HepG2 (cell line): ENCODE measurements around the gene GDF7. TPM values are rescaled to one million over a fixed set of nuclear protein-coding genes. Genes with fewer than 3 reads are reported as not detected.
A peak's percentile ranks its signal among the peaks of the same experiment; 100 is the strongest.

Experiments
- ARID4A ChIP-seq: sonication (generic); formaldehyde crosslinking; IDR thresholded peaks from 2 replicates; pipeline ENCODE4 v1.5.0; 2020; ENCODE audit warnings: mild to moderate bottlenecking, missing genetic modification reagents, borderline replicate concordance
- CCAR2 ChIP-seq: fragments of 200-400 bp; formaldehyde crosslinking; optimal IDR thresholded peaks from 2 replicates; pipeline ENCODE3; 2018; ENCODE audit warnings: low read depth, mild to moderate bottlenecking, low read length, moderate library complexity
- FOSL1 ChIP-seq: sonication (generic); formaldehyde crosslinking; IDR thresholded peaks from 2 replicates; pipeline ENCODE4 v1.9.0; 2021; ENCODE audit warnings: missing genetic modification reagents, borderline replicate concordance
- FOXK2 ChIP-seq: fragments of 450-650 bp; IDR thresholded peaks from 2 replicates; pipeline ENCODE4 v1.6.1; 2016
- HDAC2 ChIP-seq: sonication (generic); formaldehyde crosslinking; IDR thresholded peaks from 2 replicates; pipeline ENCODE4 v1.4.0; 2020; ENCODE audit warnings: missing genetic modification reagents
- KAT2B ChIP-seq: fragments of 150-350 bp; IDR thresholded peaks from 2 replicates; pipeline ENCODE4 v1.6.1; 2014; ENCODE audit warnings: low read depth, low read length, borderline replicate concordance
- MTA1 ChIP-seq: sonication (generic); formaldehyde crosslinking; IDR thresholded peaks from 2 replicates; pipeline ENCODE4 v1.4.0; 2020; ENCODE audit warnings: missing genetic modification reagents, mild to moderate bottlenecking, borderline replicate concordance
- NFE2L1 ChIP-seq: sonication (generic); formaldehyde crosslinking; IDR thresholded peaks from 2 replicates; pipeline ENCODE4 v1.4.0; 2020; ENCODE audit warnings: missing genetic modification reagents, mild to moderate bottlenecking, borderline replicate concordance
- SIN3A ChIP-seq: IDR thresholded peaks from 2 replicates; pipeline ENCODE4 v1.6.1; 2011; ENCODE audit warnings: low read depth, mild to moderate bottlenecking, control low read depth, low read length, borderline replicate concordance
- SMC3 ChIP-seq: IDR thresholded peaks from 2 replicates; pipeline ENCODE4 v1.6.1; 2011; ENCODE audit warnings: low read length, improper control_type of control experiment
- TRAFD1 ChIP-seq: sonication (generic); formaldehyde crosslinking; IDR thresholded peaks from 2 replicates; pipeline ENCODE4 v1.5.1; 2020; ENCODE audit warnings: missing genetic modification reagents, mild to moderate bottlenecking, borderline replicate concordance
- ZHX2 ChIP-seq, 2 experiments: sonication (generic) in 1 of 2; formaldehyde crosslinking in 1 of 2; IDR thresholded peaks; 2 replicates each; pipeline versions ENCODE4 v1.6.1 to v1.9.0; 2014 to 2022; ENCODE audit warnings: antibody characterized with exemption in 1 of 2, borderline replicate concordance in 1 of 2, inconsistent platforms in 1 of 2, low read depth in 1 of 2, missing genetic modification reagents in 1 of 2
- ZMYM3 ChIP-seq: sonication (generic); formaldehyde crosslinking; IDR thresholded peaks from 2 replicates; pipeline ENCODE4 v1.5.1; 2020; ENCODE audit warnings: mild to moderate bottlenecking, missing genetic modification reagents
- ZNF546 ChIP-seq: sonication (generic); formaldehyde crosslinking; conservative IDR thresholded peaks from 2 replicates; pipeline ENCODE4 v1.8.1; 2023; ENCODE audit warnings: mild to moderate bottlenecking, missing genetic modification reagents
- ZNF562 ChIP-seq: sonication (generic); formaldehyde crosslinking; IDR thresholded peaks from 2 replicates; pipeline ENCODE4 v1.8.0; 2022; ENCODE audit warnings: missing genetic modification reagents, borderline replicate concordance
- ZNF678 ChIP-seq: sonication (generic); formaldehyde crosslinking; IDR thresholded peaks from 2 replicates; pipeline ENCODE4 v1.4.0; 2020; ENCODE audit warnings: mild to moderate bottlenecking, missing genetic modification reagents
- polyA plus RNA-seq, 8 experiments: library from polyadenylated mRNA; depleted of rRNA in 3 of 8; stranded (reverse) in 7 of 8; unstranded in 1 of 8; fragments of >200 nt; fragmentation: Illumina TruSeq in 4 of 8; extraction: Trizol in 4 of 8; gene quantifications; 2 replicates each; pipeline versions ENCODE4 v1.2.1 to v1.2.3, GENCODE V29; 2011 to 2016; ENCODE audit warnings: low read depth in 4 of 8, missing spikeins in 1 of 8, mixed read lengths in 1 of 8; ENCODE audit not compliant: insufficient read depth in 1 of 8
- total RNA-seq, 5 experiments: library from RNA; depleted of rRNA; stranded (reverse); fragments of >200 nt; fragmentation: Illumina TruSeq; extraction: Trizol; gene quantifications; 2 replicates each; pipeline ENCODE4 v1.2.3, GENCODE V29; 2016; ENCODE audit warnings: low read depth in 1 of 5

GDF7 gene
- total and polyA plus RNA-seq, 2 of the 13 experiments (the other 11 are each of a cell fraction or from before 2014, with no cell fraction given): 1.6 to 15.0 TPM

- TF ChIP-seq ARID4A (CRISPR knock-in tag) (peak; percentile 73; the same call in 1 of the 2 replicates), FOSL1 (no peak), ZHX2 (IDR thresholded peaks at IDR 0.05; ENCODE audit: low read depth) (no peak), ZHX2 (CRISPR knock-in tag; IDR thresholded peaks at IDR 0.05; ENCODE audit: borderline replicate concordance) (no peak), SMC3 (peak; percentile 95; the same call in 1 of the 2 replicates), SIN3A (no peak), ZMYM3 (CRISPR knock-in tag) (peak; percentile 38; the same call in 1 of the 2 replicates), MTA1 (CRISPR knock-in tag) (peak; percentile 83; the same call in 1 of the 2 replicates), NFE2L1 (CRISPR knock-in tag) (no peak), ZNF562 (CRISPR knock-in tag) (no peak), TRAFD1 (peak; percentile 66; the same call in 1 of the 2 replicates), KAT2B (no peak), CCAR2 (no peak), HDAC2 (CRISPR knock-in tag) (peak; percentile 36), ZNF678 (CRISPR knock-in tag) (no peak), ZNF546 (CRISPR knock-in tag) (no peak), FOXK2 (no peak)
Observed at GRCh38 chr2:20635675-20636584, 31.0 kb upstream of the GDF7 start (continued).
